ENCODE results near the gene KRT4. TPM values are rescaled to one million over a fixed set of nuclear protein-coding genes. Genes with fewer than 3 reads are reported as not detected.

KRT4 gene
- total and polyA plus RNA-seq, 2 experiments from 2014 or later: not detected

GRCh38 chr12:52847335-52848102 is 33.6 kb upstream of the KRT4 start:
- ATAC-seq: no peak
- TF ChIP-seq ZNF331 (CRISPR knock-in tag; IDR thresholded peaks at IDR 0.05; ENCODE audit: low read depth) (no peak), STAT1 (IDR thresholded peaks at IDR 0.05; ENCODE audit: unreplicated experiment) (no peak), ZNF462 (CRISPR knock-in tag; IDR thresholded peaks at IDR 0.05) (no peak), ZNF114 (CRISPR knock-in tag; IDR thresholded peaks at IDR 0.05) (no peak), JUNB (IDR thresholded peaks at IDR 0.05; ENCODE audit: unreplicated experiment) (no peak), EZH2 (IDR thresholded peaks at IDR 0.05; ENCODE audit: low read depth, unreplicated experiment) (no peak), NANOG (IDR thresholded peaks at IDR 0.05; ENCODE audit: borderline replicate concordance) (no peak), ETS1 (IDR thresholded peaks at IDR 0.05) (no peak), EZH2phosphoT487 (IDR thresholded peaks at IDR 0.05; ENCODE audit: unreplicated experiment) (no peak), POLR2AphosphoS5 (IDR thresholded peaks at IDR 0.05; ENCODE audit: low read depth) (no peak), CREB1 (CRISPR knock-in tag; IDR thresholded peaks at IDR 0.05; ENCODE audit: low read depth) (no peak)
- TF ChIP-seq, protein P1, sequence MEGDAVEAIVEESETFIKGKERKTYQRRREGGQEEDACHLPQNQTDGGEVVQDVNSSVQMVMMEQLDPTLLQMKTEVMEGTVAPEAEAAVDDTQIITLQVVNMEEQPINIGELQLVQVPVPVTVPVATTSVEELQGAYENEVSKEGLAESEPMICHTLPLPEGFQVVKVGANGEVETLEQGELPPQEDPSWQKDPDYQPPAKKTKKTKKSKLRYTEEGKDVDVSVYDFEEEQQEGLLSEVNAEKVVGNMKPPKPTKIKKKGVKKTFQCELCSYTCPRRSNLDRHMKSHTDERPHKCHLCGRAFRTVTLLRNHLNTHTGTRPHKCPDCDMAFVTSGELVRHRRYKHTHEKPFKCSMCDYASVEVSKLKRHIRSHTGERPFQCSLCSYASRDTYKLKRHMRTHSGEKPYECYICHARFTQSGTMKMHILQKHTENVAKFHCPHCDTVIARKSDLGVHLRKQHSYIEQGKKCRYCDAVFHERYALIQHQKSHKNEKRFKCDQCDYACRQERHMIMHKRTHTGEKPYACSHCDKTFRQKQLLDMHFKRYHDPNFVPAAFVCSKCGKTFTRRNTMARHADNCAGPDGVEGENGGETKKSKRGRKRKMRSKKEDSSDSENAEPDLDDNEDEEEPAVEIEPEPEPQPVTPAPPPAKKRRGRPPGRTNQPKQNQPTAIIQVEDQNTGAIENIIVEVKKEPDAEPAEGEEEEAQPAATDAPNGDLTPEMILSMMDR (conservative IDR thresholded peaks at IDR 0.05; ENCODE audit: low read depth in 2 of 2): no peak
- TF ChIP-seq, protein P2, sequence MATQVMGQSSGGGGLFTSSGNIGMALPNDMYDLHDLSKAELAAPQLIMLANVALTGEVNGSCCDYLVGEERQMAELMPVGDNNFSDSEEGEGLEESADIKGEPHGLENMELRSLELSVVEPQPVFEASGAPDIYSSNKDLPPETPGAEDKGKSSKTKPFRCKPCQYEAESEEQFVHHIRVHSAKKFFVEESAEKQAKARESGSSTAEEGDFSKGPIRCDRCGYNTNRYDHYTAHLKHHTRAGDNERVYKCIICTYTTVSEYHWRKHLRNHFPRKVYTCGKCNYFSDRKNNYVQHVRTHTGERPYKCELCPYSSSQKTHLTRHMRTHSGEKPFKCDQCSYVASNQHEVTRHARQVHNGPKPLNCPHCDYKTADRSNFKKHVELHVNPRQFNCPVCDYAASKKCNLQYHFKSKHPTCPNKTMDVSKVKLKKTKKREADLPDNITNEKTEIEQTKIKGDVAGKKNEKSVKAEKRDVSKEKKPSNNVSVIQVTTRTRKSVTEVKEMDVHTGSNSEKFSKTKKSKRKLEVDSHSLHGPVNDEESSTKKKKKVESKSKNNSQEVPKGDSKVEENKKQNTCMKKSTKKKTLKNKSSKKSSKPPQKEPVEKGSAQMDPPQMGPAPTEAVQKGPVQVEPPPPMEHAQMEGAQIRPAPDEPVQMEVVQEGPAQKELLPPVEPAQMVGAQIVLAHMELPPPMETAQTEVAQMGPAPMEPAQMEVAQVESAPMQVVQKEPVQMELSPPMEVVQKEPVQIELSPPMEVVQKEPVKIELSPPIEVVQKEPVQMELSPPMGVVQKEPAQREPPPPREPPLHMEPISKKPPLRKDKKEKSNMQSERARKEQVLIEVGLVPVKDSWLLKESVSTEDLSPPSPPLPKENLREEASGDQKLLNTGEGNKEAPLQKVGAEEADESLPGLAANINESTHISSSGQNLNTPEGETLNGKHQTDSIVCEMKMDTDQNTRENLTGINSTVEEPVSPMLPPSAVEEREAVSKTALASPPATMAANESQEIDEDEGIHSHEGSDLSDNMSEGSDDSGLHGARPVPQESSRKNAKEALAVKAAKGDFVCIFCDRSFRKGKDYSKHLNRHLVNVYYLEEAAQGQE (IDR thresholded peaks at IDR 0.05; ENCODE audit: unreplicated experiment): no peak
- Histone ChIP-seq H3K27me3 (ENCODE audit: insufficient read depth) (no peaks in the 10 kb centered on the region), H3K4me3 (no peak overlapping the region), H3K79me2 (replicated peaks; ENCODE audit: insufficient read depth) (no peaks in the 10 kb centered on the region), H3K9me2 (ENCODE audit: insufficient read depth) (peaks cover 2% of the 10 kb centered on the region; the same call in 1 of the 2 replicates), H3F3A (replicated peaks; ENCODE audit: low read depth) (no peaks in the 10 kb centered on the region), H3K36me3 (ENCODE audit: insufficient read depth) (no peaks in the 10 kb centered on the region), H4K20me1 (replicated peaks; ENCODE audit: insufficient read depth) (no peaks in the 10 kb centered on the region; the same call in 1 of the 2 replicates), H2AFZ (no peak overlapping the region), H3K4me2 (no peak overlapping the region), H3K4me1 (ENCODE audit: insufficient read depth) (no peaks in the 10 kb centered on the region), H3K27ac (ENCODE audit: low read depth) (no peak overlapping the region)
- Mint-ChIP-seq H3K27ac (no peak overlapping the region), H3K4me3 (no peak overlapping the region), H3K4me1 (no peaks in the 10 kb centered on the region), H3K27me3 (ENCODE audit: insufficient read depth, low read depth, poor library complexity) (peaks cover 1% of the 10 kb centered on the region), H3K9me3 (no peaks in the 10 kb centered on the region; the same call in 1 of the 3 replicates), H3K36me3 (ENCODE audit: low read depth) (no peaks in the 10 kb centered on the region)
- no peak for DNase-seq (ENCODE audit: low spot score)
